Measurements from ENCODE around the gene HABP4.

HABP4 gene, protein sequence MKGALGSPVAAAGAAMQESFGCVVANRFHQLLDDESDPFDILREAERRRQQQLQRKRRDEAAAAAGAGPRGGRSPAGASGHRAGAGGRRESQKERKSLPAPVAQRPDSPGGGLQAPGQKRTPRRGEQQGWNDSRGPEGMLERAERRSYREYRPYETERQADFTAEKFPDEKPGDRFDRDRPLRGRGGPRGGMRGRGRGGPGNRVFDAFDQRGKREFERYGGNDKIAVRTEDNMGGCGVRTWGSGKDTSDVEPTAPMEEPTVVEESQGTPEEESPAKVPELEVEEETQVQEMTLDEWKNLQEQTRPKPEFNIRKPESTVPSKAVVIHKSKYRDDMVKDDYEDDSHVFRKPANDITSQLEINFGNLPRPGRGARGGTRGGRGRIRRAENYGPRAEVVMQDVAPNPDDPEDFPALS

DNA sequence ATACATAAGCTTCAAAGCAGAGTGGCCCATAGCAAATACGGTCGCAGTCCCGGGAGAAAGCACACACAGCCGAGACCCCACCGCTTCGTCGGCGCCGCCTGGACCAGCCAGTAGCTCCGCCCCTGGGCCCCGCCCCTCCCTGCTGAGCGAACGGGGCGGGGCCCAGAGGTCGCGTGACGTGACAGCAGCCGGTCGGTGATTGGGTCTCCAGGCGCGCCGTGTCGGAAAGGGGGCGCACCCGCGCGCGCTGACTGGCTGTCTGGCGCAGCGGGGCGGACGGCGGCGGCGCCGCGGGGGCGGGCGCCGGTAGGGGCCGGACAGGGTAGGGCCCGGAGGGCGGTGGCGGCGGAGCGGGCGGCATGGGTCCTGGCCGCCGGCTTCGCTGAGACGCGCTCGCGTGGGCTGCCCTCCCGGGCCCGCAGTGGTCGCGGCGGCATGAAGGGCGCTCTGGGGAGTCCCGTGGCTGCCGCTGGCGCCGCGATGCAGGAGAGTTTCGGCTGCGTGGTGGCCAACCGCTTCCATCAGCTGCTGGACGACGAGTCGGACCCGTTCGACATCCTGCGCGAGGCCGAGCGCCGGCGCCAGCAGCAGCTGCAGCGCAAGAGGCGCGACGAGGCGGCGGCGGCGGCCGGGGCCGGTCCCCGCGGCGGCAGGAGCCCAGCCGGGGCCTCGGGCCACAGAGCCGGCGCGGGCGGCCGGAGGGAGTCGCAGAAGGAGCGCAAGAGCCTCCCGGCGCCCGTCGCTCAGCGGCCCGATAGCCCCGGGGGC lies at the start of gene HABP4:
Gene HABP4, plus strand, starts transcription at position 325 of the 768 bp plus-strand sequence. Its CDS starts 111 bp downstream, at position 436.
- peak; percentile 92 for DNase-seq (ENCODE audit: low read depth)

DNA sequence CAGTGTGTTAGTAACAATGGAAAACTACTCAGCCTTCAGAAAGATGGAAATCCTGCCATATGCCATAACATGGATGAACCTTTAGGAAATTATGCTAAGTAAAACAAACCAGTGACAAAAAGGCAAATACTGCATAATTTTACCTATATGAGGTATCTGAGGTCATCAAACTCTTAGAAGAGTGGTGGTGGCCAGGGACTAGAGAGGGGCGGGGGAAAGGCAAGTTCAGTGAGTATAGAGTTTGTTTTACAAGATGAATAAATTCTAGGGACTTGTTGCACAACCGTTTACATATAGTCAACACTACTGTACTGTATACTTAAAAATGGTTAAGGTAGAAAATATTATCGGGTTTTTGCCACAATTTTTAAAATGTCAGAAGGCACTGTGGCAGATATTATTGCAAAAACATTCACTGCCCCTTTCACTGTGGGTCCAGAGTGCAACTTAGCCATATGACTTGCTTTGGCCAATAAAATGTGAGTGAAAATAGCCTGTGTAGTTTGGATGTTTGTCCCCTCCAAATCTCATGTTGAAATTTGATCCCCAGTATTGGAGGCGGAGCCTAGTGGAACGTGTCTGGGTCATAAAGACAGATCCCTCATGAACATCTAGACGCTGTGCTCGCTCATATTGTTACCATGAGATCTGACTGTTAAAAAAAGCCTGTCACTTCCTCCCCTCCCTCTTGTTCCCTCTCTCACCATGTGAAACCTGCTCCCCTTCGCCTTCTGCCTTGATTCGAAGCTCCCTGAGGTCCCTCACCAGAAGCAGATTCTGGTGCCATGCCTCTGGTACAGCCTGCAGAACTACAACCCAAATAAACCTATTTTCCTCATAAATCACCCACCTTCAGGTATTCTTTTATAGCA lies 41.3 kb upstream of the HABP4 start:
- no peak for DNase-seq (ENCODE audit: low read depth)

DNA sequence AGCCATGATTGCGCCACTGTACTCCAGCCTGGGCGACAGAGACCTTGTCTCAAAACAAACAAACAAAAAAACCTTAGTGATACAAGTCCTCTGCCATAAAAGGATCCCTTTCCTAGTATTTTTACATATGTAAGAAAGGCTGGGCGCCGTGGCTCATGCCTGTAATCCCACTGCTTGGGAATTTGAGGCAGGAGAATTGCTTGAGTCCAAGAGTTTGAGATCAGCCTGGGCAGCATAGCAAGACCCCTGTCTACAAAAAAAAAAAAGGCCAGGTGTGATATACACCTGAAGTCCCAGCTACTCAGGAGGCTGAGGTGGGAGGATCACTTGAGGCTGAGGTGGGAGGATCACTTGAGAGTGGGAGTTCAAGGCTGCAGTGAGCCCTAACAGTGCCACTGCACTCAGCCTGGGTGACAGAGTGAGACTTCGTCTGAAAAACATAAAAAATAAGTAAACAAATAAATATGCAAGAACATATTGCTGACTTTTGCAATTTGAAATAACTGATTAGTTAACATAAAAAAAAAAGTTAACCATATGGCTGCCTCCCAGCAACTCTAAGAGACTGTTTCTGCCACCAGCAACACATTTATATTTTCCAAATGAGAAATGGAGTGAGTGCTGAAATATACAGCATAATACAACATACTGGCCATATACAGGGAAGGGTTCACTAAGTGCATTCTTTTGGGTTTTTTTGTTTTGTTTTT lies 38.7 kb upstream of the HABP4 start:
- no peak for DNase-seq (ENCODE audit: low read depth)

DNA sequence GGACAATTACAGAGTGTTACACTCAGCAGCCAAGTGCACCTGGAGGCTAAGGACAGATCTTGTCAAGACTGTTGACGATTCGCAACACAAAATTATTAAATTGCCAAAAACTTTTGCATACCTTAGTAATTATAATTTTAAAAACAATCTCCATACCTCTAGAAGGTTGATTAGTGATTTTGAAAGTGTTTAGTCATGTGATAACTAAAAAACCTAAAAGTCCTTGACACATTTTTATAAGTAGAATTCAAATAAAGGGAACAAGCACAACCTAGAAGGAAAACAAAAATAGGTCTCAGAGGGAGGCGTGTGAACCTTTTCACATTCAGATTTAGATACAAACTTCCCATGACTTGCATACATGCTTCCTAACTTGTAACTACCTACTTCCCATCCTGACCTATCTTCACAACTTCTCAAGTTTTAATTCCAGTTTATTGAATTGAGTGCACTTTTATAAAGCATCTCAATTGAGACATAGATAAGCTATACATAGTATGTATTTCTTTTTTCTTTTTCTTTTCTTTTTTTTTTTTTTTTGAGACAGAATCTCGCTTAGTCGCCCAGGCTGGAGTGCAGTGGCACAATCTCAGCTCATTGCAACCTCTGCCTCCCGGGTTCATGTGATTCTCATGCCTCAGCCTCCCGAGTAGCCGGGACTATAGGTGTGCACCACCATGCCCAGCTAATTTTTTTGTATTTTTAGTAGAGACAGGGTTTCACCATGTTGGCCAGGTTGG lies 37.6 kb upstream of the HABP4 start:
- DNase-seq (ENCODE audit: low read depth): no peak

DNA sequence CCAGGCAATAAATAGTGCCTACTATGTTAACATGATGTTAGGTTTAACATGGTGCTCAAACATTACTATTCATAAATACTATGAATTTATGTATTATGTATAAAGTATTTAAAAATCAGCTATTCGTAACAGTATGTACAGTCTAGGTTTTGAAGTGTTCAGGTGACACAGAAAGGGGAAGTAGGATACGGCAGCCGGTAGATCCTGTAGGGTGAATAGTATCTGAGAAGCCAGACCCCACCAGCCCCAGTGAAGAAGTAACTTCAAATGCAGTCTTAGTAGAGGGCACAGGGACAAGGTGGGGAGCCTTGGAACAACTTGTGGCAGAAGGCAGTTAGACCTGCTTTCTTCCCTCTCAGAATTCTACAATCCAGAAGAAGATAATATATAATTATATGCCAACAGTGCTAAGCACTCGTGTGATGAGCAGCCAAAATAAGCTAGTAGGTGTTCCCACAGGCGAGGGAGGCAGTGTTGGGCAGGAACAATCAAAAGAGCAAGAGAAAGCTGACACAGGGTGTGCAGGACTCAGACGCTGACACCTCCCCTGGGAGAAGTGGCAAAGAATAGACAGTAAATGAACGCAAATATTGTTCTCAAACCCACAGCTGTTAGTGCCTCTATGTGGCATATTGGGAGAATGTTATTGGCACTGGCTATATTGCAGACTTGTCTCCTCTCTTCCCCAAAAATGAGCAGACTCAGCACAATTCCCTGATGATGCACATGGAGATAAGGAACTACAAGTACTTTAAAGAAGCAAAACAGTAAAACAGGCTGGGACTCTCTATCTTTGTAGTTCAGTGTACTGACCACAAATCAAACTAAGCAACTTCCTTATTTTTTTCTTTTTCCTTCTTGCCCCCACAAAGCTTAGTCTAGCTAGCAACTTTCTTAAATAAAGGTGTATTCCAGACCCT lies 36.4 kb upstream of the HABP4 start:
- DNase-seq (ENCODE audit: low read depth): no peak

DNA sequence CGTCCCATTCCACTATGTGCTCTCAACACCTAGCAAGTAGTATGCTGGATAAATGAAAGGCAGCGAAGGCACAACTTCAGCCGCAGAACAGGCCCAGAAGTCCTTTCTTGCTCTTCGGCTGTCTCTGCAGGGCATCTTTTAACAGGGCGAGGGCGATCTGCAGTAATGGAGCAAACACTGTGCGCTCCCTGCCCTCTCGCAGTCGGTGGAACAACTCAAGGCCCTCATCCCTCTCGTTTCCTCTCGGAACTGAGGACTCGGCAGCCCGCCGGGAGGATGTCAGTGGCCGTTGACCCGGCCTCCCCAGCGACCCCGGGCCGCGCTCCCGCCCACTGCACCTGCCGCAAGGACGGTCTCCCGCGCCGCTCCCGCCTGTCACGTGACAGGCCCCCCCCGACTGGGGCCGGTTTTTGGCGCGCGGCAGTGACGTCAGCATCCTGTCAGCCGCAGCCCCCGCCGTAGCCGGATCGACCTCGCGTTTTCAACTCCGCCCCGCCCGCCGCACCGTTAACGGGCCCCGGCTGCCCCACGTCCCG lies 32.9 kb upstream of the HABP4 start:
- DNase-seq (ENCODE audit: low read depth): peak; percentile 88

DNA sequence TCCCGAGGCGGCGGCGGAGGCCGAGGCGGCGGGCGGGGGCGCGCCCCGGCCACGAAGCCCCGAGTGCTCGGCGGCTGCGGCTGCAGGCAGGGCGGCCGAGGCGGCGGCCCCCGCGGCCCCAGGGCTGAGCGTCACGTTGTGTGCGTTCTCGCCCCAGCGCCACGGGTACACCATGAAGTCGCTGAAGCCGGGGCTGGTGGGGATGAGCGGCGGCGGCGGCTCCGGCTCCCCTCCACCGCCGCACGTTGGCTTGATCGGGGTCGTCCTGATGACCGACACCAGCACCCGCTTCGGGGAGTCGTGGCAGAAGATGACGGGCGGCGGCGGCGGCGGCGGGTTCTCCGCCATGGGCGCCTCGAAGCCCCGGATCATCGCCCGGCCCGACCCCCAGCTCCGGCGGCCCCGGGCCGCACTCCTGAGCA lies 32.3 kb upstream of the HABP4 start:
- no peak for DNase-seq (ENCODE audit: low read depth)

DNA sequence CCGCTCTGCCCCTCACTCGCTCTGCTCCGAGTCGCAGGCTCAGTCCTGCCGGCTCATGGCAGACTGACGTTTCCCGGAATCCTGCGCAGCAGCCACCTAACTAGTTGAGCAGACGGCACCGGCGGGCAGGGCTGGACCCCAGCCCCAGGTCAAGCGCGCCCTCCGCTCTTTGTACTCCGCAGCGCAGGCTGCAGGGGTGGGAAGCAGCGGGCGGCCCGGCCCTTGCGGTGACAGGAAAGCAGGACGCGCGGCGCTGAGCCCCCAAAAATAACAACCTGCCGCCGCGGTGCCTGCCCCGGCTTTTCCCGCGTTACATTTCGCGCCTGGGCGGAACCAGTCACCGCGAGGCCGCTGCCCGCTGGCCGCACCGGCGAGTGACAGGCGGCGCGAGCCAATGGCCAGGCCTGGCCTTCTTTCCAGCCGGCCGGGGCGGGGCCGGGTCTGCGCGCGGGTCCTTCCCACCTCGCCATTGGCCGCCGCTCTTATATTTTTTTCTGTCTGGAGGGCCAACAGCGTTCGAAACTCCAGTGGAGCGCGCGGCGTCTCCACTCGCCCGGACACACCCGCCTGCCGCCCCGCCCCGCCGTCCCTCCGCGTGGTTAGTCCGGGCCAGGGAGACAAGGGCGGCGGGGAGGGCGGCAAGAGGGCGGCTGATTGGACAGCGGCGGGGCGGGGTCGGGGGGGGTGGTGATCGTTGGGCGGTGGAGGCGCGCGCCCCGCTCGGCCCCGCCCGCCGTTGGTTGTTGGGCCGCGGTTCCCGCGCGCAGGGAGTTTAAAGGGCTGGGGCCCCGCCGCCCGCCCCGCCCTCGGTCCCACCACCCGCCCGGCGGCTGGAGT lies 31.7 kb upstream of the HABP4 start, which contains the start of gene ZNF367:
Gene ZNF367, minus strand, starts transcription at position 288 of the 837 bp plus-strand sequence. CDS start 338 bp downstream, outside the sequence.
- peak; percentile 74 for DNase-seq (ENCODE audit: low read depth)

DNA sequence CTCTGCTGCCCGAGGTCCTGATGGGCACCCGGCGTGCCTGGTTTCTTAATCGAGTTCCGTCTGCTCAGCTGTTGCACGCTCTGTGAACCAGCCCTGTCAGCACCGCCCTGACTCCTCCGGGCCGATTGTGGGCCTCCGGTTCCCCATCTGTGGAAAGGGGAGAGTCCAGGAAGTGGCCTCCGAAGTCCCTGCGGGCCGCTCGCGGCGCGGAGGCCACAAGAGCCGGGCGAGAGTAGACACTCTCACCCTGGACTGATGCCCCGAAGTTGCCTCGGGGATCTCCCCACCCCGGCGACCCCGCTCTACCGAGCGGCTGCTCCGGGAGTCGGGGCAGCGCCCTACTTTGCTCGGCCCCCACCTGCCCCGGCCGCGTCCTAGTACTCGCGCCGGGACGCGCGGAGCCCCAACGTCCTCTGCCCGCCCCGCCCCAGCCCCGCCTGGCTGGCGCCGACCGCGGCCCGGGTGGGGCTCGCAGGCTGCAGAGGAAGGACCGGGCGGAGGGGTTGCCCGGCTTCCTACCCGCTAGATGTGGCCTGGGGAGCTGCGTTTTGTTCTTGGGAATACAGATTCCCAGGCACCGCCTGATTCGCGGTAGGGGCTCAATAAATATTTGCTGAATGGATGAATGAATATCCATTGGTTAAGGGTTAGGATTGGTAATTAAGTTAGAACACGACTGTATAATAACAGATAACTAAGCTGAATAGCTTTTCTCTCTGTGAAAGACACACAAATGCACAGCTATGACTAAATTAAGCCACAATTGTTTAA lies 30.9 kb upstream of the HABP4 start:
- peak; percentile 11 for DNase-seq (ENCODE audit: low read depth)

DNA sequence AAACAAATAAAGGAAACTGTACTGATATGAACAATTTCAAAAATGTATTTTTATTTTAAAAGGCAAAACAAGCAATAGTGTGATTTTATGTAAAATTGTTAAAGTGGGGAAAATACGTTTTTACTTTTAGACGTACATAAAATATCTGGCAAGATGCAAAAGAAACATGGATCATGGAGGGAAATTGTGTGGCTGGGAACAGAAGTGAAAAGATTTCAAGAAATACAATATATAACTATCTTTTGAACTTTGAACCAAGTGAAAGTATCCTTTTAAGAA lies 30.3 kb upstream of the HABP4 start:
- DNase-seq (ENCODE audit: low read depth): no peak

DNA sequence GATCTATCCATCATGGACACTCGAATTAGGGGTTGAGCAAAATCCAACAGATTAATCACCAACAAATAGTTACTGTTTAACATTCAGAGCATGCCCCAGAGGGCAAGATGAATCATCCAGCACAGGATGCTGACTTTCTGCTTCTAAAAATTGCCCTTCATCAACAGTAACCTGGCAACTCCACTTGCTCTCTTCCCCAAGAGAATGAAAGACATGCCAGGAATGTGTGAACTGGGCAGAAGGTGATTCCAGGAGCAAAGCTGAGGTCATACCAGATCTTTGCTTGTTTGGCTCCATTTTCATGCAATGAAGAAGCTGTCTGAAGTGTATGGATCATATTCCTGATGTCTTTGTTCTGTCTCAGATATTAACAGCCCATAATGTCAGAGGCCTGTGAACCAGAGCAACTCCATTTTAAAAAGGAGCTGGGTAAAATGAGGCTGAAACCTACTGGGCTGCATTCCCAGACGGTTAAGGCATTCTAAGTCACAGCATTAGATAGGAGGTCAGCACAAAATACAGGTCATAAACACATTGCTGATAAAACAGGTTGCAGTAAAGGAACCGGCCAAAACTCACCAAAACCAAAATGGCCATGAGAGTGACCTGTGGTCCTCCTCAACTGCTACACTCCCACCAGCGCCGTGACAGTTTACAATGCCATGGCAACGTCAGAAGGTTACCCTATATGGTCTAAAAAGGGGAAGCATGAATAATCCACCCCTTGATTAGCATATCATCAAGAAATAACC lies 29.3 kb upstream of the HABP4 start:
- DNase-seq (ENCODE audit: low read depth): no peak

DNA sequence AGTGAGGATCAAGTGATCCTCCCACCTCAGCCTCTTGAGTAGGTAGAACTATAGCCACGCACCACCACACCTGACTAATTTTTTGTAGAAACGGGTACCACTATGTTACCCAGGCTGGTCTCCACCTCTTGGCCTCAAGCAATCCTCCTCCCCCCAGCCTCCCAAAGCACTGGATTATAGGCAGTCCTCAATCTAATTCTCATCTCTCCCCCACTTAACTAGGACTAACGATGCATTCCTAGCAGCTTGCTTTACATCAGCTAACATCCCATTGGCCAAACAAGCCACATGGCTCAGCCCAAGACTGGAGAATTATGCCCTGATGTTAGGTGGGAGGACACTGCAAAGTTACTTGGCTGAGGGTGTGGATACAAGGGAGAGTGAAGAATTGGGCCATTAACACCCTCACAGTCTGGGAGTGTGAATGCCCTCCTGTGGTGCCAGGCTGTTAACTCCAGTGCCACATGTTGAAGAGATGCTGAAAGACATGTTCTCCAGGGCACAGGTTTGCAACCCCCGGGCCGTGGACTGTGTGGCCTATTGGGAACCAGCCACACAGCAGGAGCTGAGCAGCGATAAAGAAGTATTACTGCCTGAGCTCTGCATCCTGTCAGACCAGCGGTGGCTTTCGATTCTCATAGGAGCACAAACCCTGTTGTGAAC lies 26.5 kb upstream of the HABP4 start:
- DNase-seq (ENCODE audit: low read depth): no peak

DNA sequence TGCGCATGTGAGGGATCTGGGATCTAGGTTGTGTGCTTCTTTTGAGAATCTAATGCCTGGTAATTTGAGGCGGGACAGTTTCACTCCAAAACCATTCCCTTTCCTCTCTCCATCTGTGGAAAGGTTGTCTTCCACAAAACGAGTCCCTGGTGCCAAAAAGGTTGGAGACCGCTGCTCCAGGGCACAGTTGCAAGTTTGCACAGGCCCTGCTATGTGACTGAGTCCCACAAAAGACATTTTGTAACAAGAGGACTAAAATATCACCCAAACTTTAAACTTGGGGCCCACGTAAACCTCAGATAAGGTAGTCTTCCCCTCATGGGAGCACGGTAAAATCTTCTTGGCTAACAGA lies 26.0 kb upstream of the HABP4 start:
- no peak for DNase-seq (ENCODE audit: low read depth)

DNA sequence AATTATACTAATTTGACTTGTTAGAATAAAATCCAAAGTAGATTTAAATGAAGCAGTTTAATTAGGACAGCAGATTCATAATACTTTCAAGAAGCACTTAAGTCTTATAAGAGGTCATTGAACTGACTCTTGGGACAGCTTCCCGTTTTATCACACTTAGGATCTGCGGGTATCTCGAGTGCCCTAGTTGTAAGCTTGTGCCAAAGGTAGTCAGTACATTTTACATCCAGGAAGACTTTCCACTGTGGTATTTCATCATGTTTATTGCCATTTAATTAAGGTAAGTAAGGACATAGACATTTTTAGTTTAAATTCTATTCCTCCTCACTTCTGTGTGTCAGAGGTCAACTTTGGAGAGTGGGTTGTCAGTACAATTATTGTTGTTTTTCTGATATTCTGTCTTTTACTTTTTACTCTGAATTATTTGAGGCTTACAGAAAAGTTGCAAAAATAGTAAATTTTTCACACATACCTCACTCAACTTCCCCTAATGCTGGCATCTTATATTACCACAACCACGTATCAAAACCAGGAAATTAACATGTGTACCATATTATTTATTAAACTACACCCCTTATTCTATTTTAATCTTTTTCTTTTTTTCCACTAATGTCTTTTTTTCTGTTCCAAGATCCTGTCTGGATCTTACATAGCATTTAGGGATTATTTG lies 24.3 kb upstream of the HABP4 start:
- no peak for DNase-seq (ENCODE audit: low read depth)

DNA sequence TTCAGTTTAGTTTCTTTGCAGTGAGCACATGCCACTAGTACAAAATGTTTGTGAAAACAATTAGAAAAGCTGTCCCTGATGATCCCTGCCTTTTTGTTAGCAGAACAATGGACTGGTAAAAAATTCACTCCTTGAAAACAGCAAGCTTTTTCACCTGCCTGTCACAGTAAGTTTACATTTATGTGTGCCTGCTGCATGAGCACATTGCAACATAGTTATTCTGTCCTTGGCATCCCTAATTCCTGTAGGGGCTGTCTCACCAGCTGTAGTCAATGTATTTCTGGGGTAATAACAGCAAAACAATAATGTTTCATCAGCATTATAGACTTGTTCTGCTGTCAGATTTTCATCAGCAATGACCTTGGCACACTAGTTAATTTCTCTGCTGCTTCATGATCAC lies 20.2 kb upstream of the HABP4 start:
- no peak for DNase-seq (ENCODE audit: low read depth)

DNA sequence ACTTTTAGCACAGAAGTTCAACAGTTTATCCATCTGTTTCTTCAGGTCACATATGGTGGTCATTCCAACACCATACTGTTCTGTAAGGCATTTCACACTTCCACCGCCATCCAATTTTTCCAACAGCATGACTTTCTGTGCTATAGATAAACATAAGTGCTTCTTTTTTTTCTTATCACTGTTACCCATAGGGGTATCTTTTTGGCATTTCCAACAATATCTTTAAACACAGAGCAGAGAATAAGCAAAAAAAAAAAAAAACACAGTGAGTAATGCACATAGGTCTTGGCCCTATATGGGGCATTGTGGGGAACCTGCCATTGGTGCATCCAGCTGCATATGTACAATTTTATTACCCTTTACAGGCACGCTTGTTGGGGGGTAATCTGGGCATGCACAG lies 19.6 kb upstream of the HABP4 start:
- no peak for DNase-seq (ENCODE audit: low read depth)
